OCI-LY3 (cell line): ENCODE results near the gene UNKL.

Experiments
- H2AFZ ChIP-seq: fragments of 200-600, 300-600 bp; shearing (Covaris generic); 2 replicates; pipeline ENCODE4 v1.6.0; 2014; ENCODE audit warnings: antibody characterized with exemption, low read depth, low read length
- H3K27ac ChIP-seq: fragments of 200-600, 300-600 bp; sonication (generic); 2 replicates; pipeline ENCODE4 v1.5.1; 2014; ENCODE audit warnings: mild to moderate bottlenecking, low read length, moderate library complexity, mixed read lengths
- H3K27me3 ChIP-seq: fragments of 200-600, 300-600 bp; sonication (generic); 2 replicates; pipeline ENCODE4 v1.6.1; 2014; ENCODE audit warnings: low read depth, low read length, mixed read lengths
- H3K36me3 ChIP-seq: fragments of 200-600, 300-600 bp; sonication (generic); replicated peaks from 2 replicates; pipeline ENCODE3; 2014; ENCODE audit warnings: low read depth, low read length, mixed read lengths
- H3K4me1 ChIP-seq: fragments of 300-600, 200-600 bp; sonication (generic); 2 replicates; pipeline ENCODE4 v1.6.1; 2014; ENCODE audit warnings: low read length, mixed read lengths
- H3K4me2 ChIP-seq: fragments of 200-600, 300-600 bp; sonication (generic); 2 replicates; pipeline ENCODE4 v1.6.1; 2014; ENCODE audit warnings: low read length, mixed read lengths
- H3K4me3 ChIP-seq: fragments of 300-600, 200-600 bp; sonication (generic); 2 replicates; pipeline ENCODE4 v1.5.1; 2014; ENCODE audit warnings: antibody characterized with exemption, mild to moderate bottlenecking, low read length, moderate library complexity
- H3K79me2 ChIP-seq: fragments of 300-600, 200-600 bp; shearing (Covaris generic); 2 replicates; pipeline ENCODE4 v1.6.1; 2014; ENCODE audit warnings: mild to moderate bottlenecking, low read length, mixed read lengths
- H3K9ac ChIP-seq: fragments of 300-600, 200-600 bp; shearing (Covaris generic); 2 replicates; pipeline ENCODE4 v1.6.0; 2014; ENCODE audit warnings: mild to moderate bottlenecking, low read length, moderate library complexity
- H3K9me3 ChIP-seq: fragments of 200-600, 300-600 bp; shearing (Covaris generic); 2 replicates; pipeline ENCODE4 v1.6.1; 2014; ENCODE audit warnings: low read length, mixed read lengths; ENCODE audit not compliant: insufficient read depth
- H4K20me1 ChIP-seq: fragments of 200-600, 300-600 bp; sonication (generic); 2 replicates; pipeline ENCODE4 v1.6.1; 2016; ENCODE audit warnings: low read length, mixed read lengths; ENCODE audit not compliant: insufficient read depth
- CTCF ChIP-seq: fragments of 200-600, 300-600 bp; sonication (generic); IDR thresholded peaks from 2 replicates; pipeline ENCODE4 v1.5.1; 2014; ENCODE audit warnings: antibody characterized with exemption, low read length, low read depth
- EZH2phosphoT487 ChIP-seq: fragments of 200-600 bp; shearing (Covaris generic); IDR thresholded peaks from 2 replicates; pipeline ENCODE4 v1.6.1; 2018; ENCODE audit warnings: antibody characterized with exemption, mixed run types, low read depth

UNKL gene

GRCh38 chr16:1430214-1430758 lies 15.8 kb upstream of the UNKL start:
- H3K9me3 ChIP-seq = no peaks in the 10 kb centered on the region
- H3K27me3 ChIP-seq = peaks cover 5% of the 10 kb centered on the region; the same call in 1 of the 2 replicates
- no peaks in the 10 kb centered on the region for H3K4me1 ChIP-seq
- peak overlapping the region; percentile 21; the same call in 1 of the 2 replicates for H2AFZ ChIP-seq
- H4K20me1 ChIP-seq = no peaks in the 10 kb centered on the region
- TF ChIP-seq CTCF (no peak), EZH2phosphoT487 (no peak)
- no peaks in the 10 kb centered on the region for H3K79me2 ChIP-seq
- H3K4me2 ChIP-seq = peak overlapping the region; percentile 9; the same call in 1 of the 2 replicates
- H3K4me3 ChIP-seq = no peak overlapping the region
- H3K36me3 ChIP-seq = no peaks in the 10 kb centered on the region
- no peak overlapping the region for H3K9ac ChIP-seq
- H3K27ac ChIP-seq = no peak overlapping the region

GRCh38 chr16:1429631-1430030 lies 15.1 kb upstream of the UNKL start:
- Histone ChIP-seq H3K4me1 (no peaks in the 10 kb centered on the region), H3K4me3 (no peak overlapping the region), H2AFZ (no peak overlapping the region), H3K27me3 (peaks cover 5% of the 10 kb centered on the region; the same call in 1 of the 2 replicates), H3K27ac (no peak overlapping the region), H4K20me1 (no peaks in the 10 kb centered on the region), H3K36me3 (no peaks in the 10 kb centered on the region), H3K4me2 (no peak overlapping the region), H3K79me2 (no peaks in the 10 kb centered on the region), H3K9me3 (no peaks in the 10 kb centered on the region), H3K9ac (no peak overlapping the region)
- no peak for TF ChIP-seq CTCF
- TF ChIP-seq EZH2phosphoT487 = no peak

- Histone ChIP-seq H2AFZ (no peak overlapping the region), H3K9ac (no peak overlapping the region), H4K20me1 (no peaks in the 10 kb centered on the region), H3K36me3 (no peaks in the 10 kb centered on the region), H3K27ac (no peak overlapping the region), H3K4me3 (no peak overlapping the region), H3K27me3 (peaks cover 5% of the 10 kb centered on the region; the same call in 1 of the 2 replicates), H3K9me3 (no peaks in the 10 kb centered on the region), H3K4me2 (no peak overlapping the region), H3K4me1 (no peaks in the 10 kb centered on the region), H3K79me2 (no peaks in the 10 kb centered on the region)
- TF ChIP-seq CTCF (no peak), EZH2phosphoT487 (no peak)
Measured at GRCh38 chr16:1429012-1429411, 14.5 kb upstream of the UNKL start.

- TF ChIP-seq CTCF (peak; percentile 30), EZH2phosphoT487 (no peak)
- no peak overlapping the region for H3K9ac ChIP-seq
- H3K4me2 ChIP-seq = no peak overlapping the region
- H4K20me1 ChIP-seq = no peaks in the 10 kb centered on the region
- no peaks in the 10 kb centered on the region for H3K4me1 ChIP-seq
- H2AFZ ChIP-seq = 0 out of 2 replicates have a peak overlapping the region, but pooled peaks have one; percentile 30
- no peaks in the 10 kb centered on the region for H3K36me3 ChIP-seq
- H3K4me3 ChIP-seq = no peak overlapping the region
- H3K9me3 ChIP-seq = no peaks in the 10 kb centered on the region
- peaks cover 5% of the 10 kb centered on the region; the same call in 1 of the 2 replicates for H3K27me3 ChIP-seq
- no peak overlapping the region for H3K27ac ChIP-seq
- no peaks in the 10 kb centered on the region for H3K79me2 ChIP-seq
Measured at GRCh38 chr16:1428511-1428910, 14.0 kb upstream of the UNKL start.
